Measurements from ENCODE around the gene GTF3C1. TPM values are rescaled to one million over a fixed set of nuclear protein-coding genes. Genes with fewer than 3 reads are reported as not detected.
A peak's percentile ranks its signal among the peaks of the same experiment; 100 is the strongest.

Gene GTF3C1
- total and polyA plus RNA-seq, 2 of the 13 experiments (the other 11 are each of a cell fraction or from before 2014, with no cell fraction given), result 29.2 to 72.7 TPM

DNA sequence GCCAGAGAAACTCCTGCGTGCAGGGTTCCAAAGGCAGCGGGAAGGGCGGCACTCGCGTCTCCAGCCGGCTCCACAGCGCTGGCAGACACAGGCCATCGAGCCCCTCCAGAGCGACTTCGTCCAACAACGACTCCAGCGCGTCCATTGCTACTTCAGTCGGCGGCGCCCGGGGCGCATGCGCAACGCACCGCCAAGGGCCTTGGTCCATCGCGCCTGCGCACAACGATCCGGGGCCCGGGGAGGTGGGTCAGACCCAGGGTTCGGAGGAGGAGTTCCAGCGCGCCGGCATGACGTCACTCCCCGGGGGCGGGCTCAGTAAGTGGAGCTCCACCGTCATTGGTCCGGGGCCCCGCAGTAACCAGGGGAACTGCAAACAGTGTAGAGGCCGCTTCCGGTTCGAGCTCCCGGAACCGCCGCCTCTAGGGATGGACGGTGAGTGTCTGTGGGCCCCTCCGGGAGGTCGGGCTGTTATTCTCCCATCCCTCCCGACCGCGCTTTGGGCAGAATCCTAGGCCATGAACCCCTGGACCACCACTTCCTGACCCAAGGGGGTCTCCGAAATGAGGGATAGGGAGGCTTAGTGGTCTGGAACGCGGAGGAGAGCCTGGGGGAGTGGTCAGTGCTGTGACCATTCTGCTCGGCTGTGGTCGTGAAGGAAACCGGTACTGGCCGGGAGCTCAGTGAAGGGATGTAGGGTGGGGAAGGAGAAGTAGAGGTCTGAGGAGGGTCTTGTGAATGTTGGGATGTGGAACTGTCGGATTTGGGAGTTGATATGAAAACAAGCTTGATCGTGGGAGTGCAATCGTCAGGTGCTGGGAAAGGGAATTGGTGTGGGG is at the start of gene GTF3C1, which contains the start of gene KATNIP (continued):
- TF ChIP-seq, protein P1, sequence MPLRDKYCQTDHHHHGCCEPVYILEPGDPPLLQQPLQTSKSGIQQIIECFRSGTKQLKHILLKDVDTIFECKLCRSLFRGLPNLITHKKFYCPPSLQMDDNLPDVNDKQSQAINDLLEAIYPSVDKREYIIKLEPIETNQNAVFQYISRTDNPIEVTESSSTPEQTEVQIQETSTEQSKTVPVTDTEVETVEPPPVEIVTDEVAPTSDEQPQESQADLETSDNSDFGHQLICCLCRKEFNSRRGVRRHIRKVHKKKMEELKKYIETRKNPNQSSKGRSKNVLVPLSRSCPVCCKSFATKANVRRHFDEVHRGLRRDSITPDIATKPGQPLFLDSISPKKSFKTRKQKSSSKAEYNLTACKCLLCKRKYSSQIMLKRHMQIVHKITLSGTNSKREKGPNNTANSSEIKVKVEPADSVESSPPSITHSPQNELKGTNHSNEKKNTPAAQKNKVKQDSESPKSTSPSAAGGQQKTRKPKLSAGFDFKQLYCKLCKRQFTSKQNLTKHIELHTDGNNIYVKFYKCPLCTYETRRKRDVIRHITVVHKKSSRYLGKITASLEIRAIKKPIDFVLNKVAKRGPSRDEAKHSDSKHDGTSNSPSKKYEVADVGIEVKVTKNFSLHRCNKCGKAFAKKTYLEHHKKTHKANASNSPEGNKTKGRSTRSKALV (CRISPR knock-in tag; IDR thresholded peaks at IDR 0.05), result peak; percentile 65; the same call in 1 of the 2 replicates
- TF ChIP-seq ZNF101 (CRISPR knock-in tag; IDR thresholded peaks at IDR 0.05; ENCODE audit: borderline replicate concordance, low read depth), result no peak
- TF ChIP-seq AGO2 (optimal IDR thresholded peaks at IDR 0.05; ENCODE audit: low read depth, low read length), result no peak
- no peak for TF ChIP-seq PAX8 (CRISPR knock-in tag; IDR thresholded peaks at IDR 0.05; ENCODE audit: borderline replicate concordance)
- no peak for TF ChIP-seq NR3C1 (CRISPR knock-in tag; IDR thresholded peaks at IDR 0.05)
- TF ChIP-seq TMF1 (CRISPR knock-in tag; IDR thresholded peaks at IDR 0.05; ENCODE audit: low read depth), result no peak
- 0 out of 2 replicates have a peak, but pooled peaks have one; percentile 17 for TF ChIP-seq KLF6 (CRISPR knock-in tag; IDR thresholded peaks at IDR 0.05)
- TF ChIP-seq ZBTB20 (CRISPR knock-in tag; IDR thresholded peaks at IDR 0.05; ENCODE audit: borderline replicate concordance, low read depth), result peak; percentile 50; the same call in 1 of the 2 replicates
- peak; percentile 87 for TF ChIP-seq RFX5 (IDR thresholded peaks at IDR 0.05; ENCODE audit: low read depth, low read length)
- peak; percentile 45; the same call in 1 of the 2 replicates for TF ChIP-seq KMT2A (CRISPR knock-in tag; IDR thresholded peaks at IDR 0.05)
- TF ChIP-seq, protein P2, sequence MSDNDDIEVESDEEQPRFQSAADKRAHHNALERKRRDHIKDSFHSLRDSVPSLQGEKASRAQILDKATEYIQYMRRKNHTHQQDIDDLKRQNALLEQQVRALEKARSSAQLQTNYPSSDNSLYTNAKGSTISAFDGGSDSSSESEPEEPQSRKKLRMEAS (IDR thresholded peaks at IDR 0.05), result peak; percentile 37
- TF ChIP-seq, protein P3, sequence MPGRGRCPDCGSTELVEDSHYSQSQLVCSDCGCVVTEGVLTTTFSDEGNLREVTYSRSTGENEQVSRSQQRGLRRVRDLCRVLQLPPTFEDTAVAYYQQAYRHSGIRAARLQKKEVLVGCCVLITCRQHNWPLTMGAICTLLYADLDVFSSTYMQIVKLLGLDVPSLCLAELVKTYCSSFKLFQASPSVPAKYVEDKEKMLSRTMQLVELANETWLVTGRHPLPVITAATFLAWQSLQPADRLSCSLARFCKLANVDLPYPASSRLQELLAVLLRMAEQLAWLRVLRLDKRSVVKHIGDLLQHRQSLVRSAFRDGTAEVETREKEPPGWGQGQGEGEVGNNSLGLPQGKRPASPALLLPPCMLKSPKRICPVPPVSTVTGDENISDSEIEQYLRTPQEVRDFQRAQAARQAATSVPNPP (CRISPR knock-in tag; IDR thresholded peaks at IDR 0.05), result no peak
- peak; percentile 70; the same call in 1 of the 2 replicates for TF ChIP-seq MED13 (CRISPR knock-in tag; IDR thresholded peaks at IDR 0.05)
- peak; percentile 57; the same call in 1 of the 2 replicates for TF ChIP-seq ZNF772 (CRISPR knock-in tag; IDR thresholded peaks at IDR 0.05)
- peak; percentile 95 for TF ChIP-seq RBFOX2 (IDR thresholded peaks at IDR 0.05; ENCODE audit: low read depth, low read length)
- TF ChIP-seq ARID2 (CRISPR knock-in tag; IDR thresholded peaks at IDR 0.05; ENCODE audit: borderline replicate concordance), result no peak
- TF ChIP-seq, protein P4, sequence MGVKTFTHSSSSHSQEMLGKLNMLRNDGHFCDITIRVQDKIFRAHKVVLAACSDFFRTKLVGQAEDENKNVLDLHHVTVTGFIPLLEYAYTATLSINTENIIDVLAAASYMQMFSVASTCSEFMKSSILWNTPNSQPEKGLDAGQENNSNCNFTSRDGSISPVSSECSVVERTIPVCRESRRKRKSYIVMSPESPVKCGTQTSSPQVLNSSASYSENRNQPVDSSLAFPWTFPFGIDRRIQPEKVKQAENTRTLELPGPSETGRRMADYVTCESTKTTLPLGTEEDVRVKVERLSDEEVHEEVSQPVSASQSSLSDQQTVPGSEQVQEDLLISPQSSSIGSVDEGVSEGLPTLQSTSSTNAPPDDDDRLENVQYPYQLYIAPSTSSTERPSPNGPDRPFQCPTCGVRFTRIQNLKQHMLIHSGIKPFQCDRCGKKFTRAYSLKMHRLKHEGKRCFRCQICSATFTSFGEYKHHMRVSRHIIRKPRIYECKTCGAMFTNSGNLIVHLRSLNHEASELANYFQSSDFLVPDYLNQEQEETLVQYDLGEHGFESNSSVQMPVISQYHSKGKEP (CRISPR knock-in tag; IDR thresholded peaks at IDR 0.05), result 0 out of 2 replicates have a peak, but pooled peaks have one; percentile 35
- TF ChIP-seq, protein P5, sequence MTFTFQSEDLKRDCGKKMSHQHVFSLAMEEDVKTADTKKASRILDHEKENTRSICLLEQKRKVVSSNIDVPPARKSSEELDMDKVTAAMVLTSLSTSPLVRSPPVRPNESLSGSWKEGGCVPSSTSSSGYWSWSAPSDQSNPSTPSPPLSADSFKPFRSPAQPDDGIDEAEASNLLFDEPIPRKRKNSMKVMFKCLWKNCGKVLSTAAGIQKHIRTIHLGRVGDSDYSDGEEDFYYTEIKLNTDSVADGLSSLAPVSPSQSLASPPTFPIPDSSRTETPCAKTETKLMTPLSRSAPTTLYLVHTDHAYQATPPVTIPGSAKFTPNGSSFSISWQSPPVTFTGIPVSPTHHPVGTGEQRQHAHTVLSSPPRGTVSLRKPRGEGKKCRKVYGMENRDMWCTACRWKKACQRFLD (CRISPR knock-in tag; IDR thresholded peaks at IDR 0.05; ENCODE audit: borderline replicate concordance), result no peak; the same call in 1 of the 2 replicates
- TF ChIP-seq BORCS8-MEF2B (CRISPR knock-in tag; IDR thresholded peaks at IDR 0.05), result peak; percentile 91
- peak; percentile 43; the same call in 1 of the 2 replicates for TF ChIP-seq MYC (CRISPR knock-in tag; IDR thresholded peaks at IDR 0.05; ENCODE audit: borderline replicate concordance)

Measured in HepG2 (cell line).